SU-DHL-6 (cell line): ENCODE results near the gene C20orf144.
A peak's percentile ranks its signal among the peaks of the same experiment; 100 is the strongest.

Experiments
- H2AFZ ChIP-seq: fragments of 200-600 bp; sonication (generic); 2 replicates; pipeline ENCODE4 v1.6.1; 2014; ENCODE audit warnings: low read depth, mild to moderate bottlenecking, moderate library complexity, mixed read lengths, antibody characterized with exemption, low read length; ENCODE audit not compliant: severe bottlenecking
- H3F3A ChIP-seq: fragments of 200-600 bp; shearing (Covaris generic); 2 replicates; pipeline ENCODE4 v1.6.0; 2016; ENCODE audit warnings: antibody characterized with exemption, mild to moderate bottlenecking; ENCODE audit not compliant: insufficient read depth
- H3K27ac ChIP-seq: fragments of 200-600 bp; sonication (generic); 2 replicates; pipeline ENCODE4 v1.5.1; 2016; ENCODE audit warnings: low read depth, mild to moderate bottlenecking, low read length, moderate library complexity, mixed read lengths
- H3K27me3 ChIP-seq: fragments of 200-600 bp; sonication (generic), shearing (Covaris generic); 2 replicates; pipeline ENCODE4 v1.6.0; 2014; ENCODE audit warnings: mild to moderate bottlenecking, low read length
- H3K36me3 ChIP-seq: fragments of 200-600 bp; sonication (generic); 2 replicates; pipeline ENCODE4 v1.6.1; 2014; ENCODE audit warnings: mild to moderate bottlenecking, low read length, mixed read lengths
- H3K4me2 ChIP-seq: fragments of 300-600, 200-600 bp; shearing (Covaris generic), sonication (generic); 2 replicates; pipeline ENCODE4 v1.6.0; 2014; ENCODE audit warnings: low read length, low read depth, mild to moderate bottlenecking; ENCODE audit not compliant: poor library complexity, severe bottlenecking
- H3K4me3 ChIP-seq: fragments of 200-600 bp; sonication (generic); 2 replicates; pipeline ENCODE4 v1.5.1; 2014; ENCODE audit warnings: antibody characterized with exemption, low read length, mild to moderate bottlenecking, mixed read lengths; ENCODE audit not compliant: insufficient read depth, poor library complexity, severe bottlenecking
- H3K79me2 ChIP-seq: fragments of 200-600 bp; sonication (generic); 2 replicates; pipeline ENCODE4 v1.6.1; 2014; ENCODE audit warnings: mild to moderate bottlenecking, low read length, moderate library complexity; ENCODE audit not compliant: insufficient read depth
- H3K9ac ChIP-seq: fragments of 200-600 bp; sonication (generic); 2 replicates; pipeline ENCODE4 v1.7.0; 2014; ENCODE audit warnings: mild to moderate bottlenecking, low read length
- H3K9me2 ChIP-seq: fragments of 200-600 bp; sonication (generic); replicated peaks from 2 replicates; pipeline ENCODE4 v1.6.1; 2014; ENCODE audit warnings: low read length; ENCODE audit not compliant: insufficient read depth
- H3K9me3 ChIP-seq: fragments of 200-600 bp; sonication (generic); 2 replicates; pipeline ENCODE4 v1.6.1; 2014; ENCODE audit warnings: low read length, mixed read lengths; ENCODE audit not compliant: insufficient read depth
- H4K20me1 ChIP-seq: fragments of 200-600 bp; sonication (generic); 2 replicates; pipeline ENCODE4 v1.6.1; 2014; ENCODE audit warnings: low read depth, mild to moderate bottlenecking, antibody characterized with exemption, low read length, moderate library complexity, mixed read lengths
- EZH2phosphoT487 ChIP-seq: fragments of 200-600 bp; sonication (generic), shearing (Covaris generic); conservative IDR thresholded peaks from 2 replicates; pipeline ENCODE4 v1.6.1; 2018; ENCODE audit warnings: mild to moderate bottlenecking, antibody characterized with exemption, low read length, moderate library complexity, mixed read lengths
- TF ChIP-seq, protein P1 (sequence below): fragments of 200-600 bp; sonication (generic); IDR thresholded peaks from one replicate; pipeline ENCODE4 v1.5.1; 2017; ENCODE audit warnings: antibody characterized with exemption, mild to moderate bottlenecking, low read length, moderate library complexity; ENCODE audit not compliant: insufficient read depth, poor library complexity, severe bottlenecking

Gene C20orf144

DNA sequence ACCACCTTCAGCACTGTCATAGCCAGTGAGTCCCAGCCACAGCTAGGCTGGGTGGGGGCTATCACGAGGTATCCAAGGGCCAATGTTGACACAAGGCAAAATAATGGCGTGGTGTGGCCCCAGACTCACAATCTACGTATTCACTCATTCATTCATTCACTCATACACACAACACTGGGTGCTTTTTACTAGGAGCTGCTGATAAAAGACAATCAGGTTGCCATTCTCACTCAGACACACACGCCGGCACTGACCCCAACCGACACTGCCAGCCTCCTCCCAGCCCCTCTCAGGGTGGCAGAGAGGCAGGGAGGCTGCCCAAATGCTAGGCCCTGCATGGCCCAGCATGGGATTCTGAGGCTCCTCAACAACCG is 1.5 kb upstream of the C20orf144 start:
- H3K4me3 ChIP-seq, result no peak overlapping the region
- no peaks in the 10 kb centered on the region for H3K36me3 ChIP-seq
- TF ChIP-seq, protein P1, sequence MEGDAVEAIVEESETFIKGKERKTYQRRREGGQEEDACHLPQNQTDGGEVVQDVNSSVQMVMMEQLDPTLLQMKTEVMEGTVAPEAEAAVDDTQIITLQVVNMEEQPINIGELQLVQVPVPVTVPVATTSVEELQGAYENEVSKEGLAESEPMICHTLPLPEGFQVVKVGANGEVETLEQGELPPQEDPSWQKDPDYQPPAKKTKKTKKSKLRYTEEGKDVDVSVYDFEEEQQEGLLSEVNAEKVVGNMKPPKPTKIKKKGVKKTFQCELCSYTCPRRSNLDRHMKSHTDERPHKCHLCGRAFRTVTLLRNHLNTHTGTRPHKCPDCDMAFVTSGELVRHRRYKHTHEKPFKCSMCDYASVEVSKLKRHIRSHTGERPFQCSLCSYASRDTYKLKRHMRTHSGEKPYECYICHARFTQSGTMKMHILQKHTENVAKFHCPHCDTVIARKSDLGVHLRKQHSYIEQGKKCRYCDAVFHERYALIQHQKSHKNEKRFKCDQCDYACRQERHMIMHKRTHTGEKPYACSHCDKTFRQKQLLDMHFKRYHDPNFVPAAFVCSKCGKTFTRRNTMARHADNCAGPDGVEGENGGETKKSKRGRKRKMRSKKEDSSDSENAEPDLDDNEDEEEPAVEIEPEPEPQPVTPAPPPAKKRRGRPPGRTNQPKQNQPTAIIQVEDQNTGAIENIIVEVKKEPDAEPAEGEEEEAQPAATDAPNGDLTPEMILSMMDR, result no peak
- no peak for TF ChIP-seq EZH2phosphoT487
- H3K9me2 ChIP-seq, result no peaks in the 10 kb centered on the region
- no peaks in the 10 kb centered on the region for H3K27me3 ChIP-seq
- H3K79me2 ChIP-seq, result peaks cover 8% of the 10 kb centered on the region; the same call in 1 of the 2 replicates
- no peak overlapping the region for H3K4me2 ChIP-seq
- H3K9ac ChIP-seq, result no peak overlapping the region
- no peak overlapping the region for H2AFZ ChIP-seq
- H3K9me3 ChIP-seq, result no peaks in the 10 kb centered on the region
- H3K27ac ChIP-seq, result no peak overlapping the region
- H3F3A ChIP-seq, result peaks cover 4% of the 10 kb centered on the region; the same call in 1 of the 2 replicates
- H4K20me1 ChIP-seq, result no peaks in the 10 kb centered on the region

DNA sequence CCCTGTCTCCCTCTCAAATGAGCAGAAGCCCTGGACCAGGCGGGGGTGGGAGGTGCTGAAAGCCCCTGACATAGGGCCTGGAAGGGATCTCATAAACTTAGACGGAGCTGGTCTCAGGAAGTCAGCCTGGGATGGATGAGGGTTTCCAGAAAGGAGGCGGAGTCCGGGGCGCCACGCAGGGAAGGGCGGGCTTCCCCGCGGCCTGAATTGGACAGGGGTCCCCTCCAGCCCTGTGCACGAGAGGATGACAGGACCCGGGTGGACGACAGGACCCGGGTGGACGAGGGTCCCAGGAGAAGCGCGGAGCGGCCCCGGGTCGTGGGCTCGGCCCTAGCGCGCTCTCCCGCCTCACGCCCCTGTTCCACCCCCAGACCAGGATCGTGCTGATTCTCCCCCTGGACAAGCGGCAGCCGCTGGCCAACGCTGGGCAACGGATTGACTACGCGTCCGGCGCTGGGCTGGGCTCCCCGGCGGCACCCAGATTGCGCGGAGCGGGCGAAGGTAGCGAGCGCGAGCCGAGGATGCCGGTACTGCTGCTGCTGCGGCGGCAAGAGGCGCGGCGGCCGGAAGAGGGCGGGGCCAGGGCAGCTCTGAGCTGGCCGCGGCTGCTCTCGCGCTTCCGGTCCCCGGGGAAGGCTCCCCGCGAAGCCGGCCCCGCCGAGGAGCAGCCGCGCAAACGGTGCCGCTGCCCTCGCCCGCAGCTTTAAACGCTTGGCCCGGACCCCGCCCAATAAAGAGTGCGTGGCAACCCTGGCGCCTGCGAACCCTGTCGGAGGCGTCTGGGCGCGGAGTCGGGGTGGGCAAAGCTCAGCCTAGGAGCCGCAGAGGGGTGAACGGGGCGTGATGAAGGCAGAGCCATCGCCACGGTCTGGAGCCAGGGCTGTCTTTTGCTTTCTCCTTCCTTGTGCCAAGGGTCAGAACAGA is 1.3 kb downstream of the C20orf144 start:
- TF ChIP-seq, protein P1, result no peak
- no peak for TF ChIP-seq EZH2phosphoT487
- Histone ChIP-seq H3K4me3 (peak overlapping the region; percentile 77), H3K9me3 (no peaks in the 10 kb centered on the region), H3F3A (peaks cover 21% of the 10 kb centered on the region), H4K20me1 (no peaks in the 10 kb centered on the region), H3K27me3 (no peaks in the 10 kb centered on the region), H3K36me3 (no peaks in the 10 kb centered on the region), H3K9me2 (no peaks in the 10 kb centered on the region), H3K4me2 (peak overlapping the region; percentile 90), H3K79me2 (peaks cover 13% of the 10 kb centered on the region; the same call in 1 of the 2 replicates), H3K9ac (peak overlapping the region; percentile 86), H3K27ac (peak overlapping the region; percentile 75), H2AFZ (peak overlapping the region; percentile 81)

DNA sequence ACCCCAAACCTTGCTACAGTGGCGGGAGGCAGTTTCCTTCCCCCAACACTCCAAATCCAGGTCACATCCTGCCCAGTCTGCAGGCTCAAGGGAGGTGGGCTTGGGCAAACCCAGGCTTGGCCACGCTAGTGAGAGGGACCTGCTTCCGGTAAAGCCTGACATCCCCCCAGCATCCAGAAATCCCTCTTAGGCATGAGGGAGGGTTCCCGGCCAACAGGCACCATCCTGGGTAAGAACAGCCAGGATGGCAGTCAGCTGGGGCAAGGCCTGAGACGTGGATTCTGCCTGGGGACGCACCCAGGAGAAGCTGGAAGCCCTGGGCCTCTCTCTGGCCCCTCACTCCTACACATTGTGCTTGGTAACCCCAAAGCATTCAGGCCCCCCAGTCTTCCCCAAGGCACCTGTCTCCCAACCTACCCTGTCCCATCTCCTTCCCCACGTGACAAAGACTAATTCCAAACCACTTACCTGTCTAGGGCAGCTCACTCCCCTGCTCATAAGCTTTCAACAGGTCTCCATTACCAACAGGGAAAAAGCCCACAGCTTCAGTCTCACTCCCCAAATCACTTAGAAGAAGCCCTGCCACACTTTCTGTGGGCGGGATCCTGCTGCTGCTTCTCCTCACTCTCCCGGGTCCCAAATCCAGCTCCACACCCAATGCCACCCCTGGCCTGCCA is 2.1 kb downstream of the C20orf144 start:
- Histone ChIP-seq H3K36me3 (0 out of 2 replicates have a peak, but pooled peaks cover 3% of the 10 kb centered on the region), H2AFZ (no peak overlapping the region)

More for the DNA sequence above, 2.1 kb downstream of the C20orf144 start:
- Histone ChIP-seq H3K79me2 (peaks cover 17% of the 10 kb centered on the region; the same call in 1 of the 2 replicates), H3K4me2 (peak overlapping the region; percentile 90), H4K20me1 (no peaks in the 10 kb centered on the region), H3F3A (peaks cover 29% of the 10 kb centered on the region), H3K9me3 (no peaks in the 10 kb centered on the region), H3K4me3 (peak overlapping the region; percentile 77), H3K9me2 (no peaks in the 10 kb centered on the region), H3K27me3 (no peaks in the 10 kb centered on the region), H3K27ac (peak overlapping the region; percentile 75), H3K9ac (peak overlapping the region; percentile 86)
- TF ChIP-seq, protein P1, result no peak
- TF ChIP-seq EZH2phosphoT487, result no peak
